Neural progenitor cell (in vitro differentiated cells): ENCODE measurements around the gene FHOD3.

ENCODE experiments used
- CTCF ChIP-seq: fragments of 200-600 bp; sonication (generic); IDR thresholded peaks from 2 replicates; pipeline ENCODE4 v1.5.1; 2017; ENCODE audit warnings: antibody characterized with exemption, mild to moderate bottlenecking
- EZH2 ChIP-seq: fragments of 200-600 bp; sonication (generic); IDR thresholded peaks from 2 replicates; pipeline ENCODE4 v1.6.1; 2017; ENCODE audit warnings: antibody characterized with exemption, mild to moderate bottlenecking, moderate library complexity
- EZH2phosphoT487 ChIP-seq: fragments of 200-600 bp; sonication (generic); IDR thresholded peaks from 2 replicates; pipeline ENCODE4 v1.6.1; 2017; ENCODE audit warnings: antibody characterized with exemption

- TF ChIP-seq CTCF (no peak), EZH2 (no peak), EZH2phosphoT487 (no peak)
Measured at GRCh38 chr18:36629138-36629530, 331.6 kb downstream of the FHOD3 start.
